Raji (cell line): ENCODE results near the gene JARID2.

Source experiments
- POLR2A ChIP-seq: IDR thresholded peaks from 2 replicates; pipeline ENCODE4 v1.6.1; 2011; ENCODE audit warnings: low read depth, low read length, control low read depth; ENCODE audit not compliant: insufficient read depth

Gene JARID2

DNA sequence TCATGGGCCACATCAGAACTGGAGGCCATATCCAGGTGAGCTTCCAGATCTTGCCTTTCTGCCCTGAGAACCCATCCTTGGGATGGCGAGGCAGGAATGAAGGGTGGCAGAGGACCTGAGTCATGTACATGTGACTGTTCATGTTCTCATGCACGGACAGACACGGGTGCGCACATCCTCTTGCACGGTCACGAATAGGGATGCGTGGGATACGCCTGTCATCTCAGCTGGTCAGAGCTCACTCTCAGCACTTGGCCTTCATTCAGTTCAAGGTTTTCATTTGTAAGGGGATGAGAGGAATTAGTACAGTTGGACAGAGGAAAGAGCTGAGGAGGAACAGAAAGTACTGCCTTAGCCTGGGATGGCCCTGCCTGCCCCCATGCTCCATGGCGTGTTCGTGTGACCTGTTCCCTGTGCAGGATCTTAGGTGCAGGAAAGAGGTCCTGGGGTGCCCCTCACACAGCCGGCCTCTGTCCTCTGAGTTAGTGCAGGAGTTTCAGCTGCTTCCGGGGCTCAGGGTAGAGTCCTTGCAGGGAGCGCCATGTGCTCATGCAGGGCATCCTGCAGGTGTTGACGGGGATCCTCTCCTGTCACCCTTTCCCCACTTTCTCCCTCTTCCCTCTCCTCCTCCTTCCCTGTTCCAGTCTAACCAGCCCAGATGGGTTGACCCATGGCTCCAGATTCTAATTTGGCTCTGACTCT, 243.5 kb downstream of the JARID2 start:
- no peak for TF ChIP-seq POLR2A

DNA sequence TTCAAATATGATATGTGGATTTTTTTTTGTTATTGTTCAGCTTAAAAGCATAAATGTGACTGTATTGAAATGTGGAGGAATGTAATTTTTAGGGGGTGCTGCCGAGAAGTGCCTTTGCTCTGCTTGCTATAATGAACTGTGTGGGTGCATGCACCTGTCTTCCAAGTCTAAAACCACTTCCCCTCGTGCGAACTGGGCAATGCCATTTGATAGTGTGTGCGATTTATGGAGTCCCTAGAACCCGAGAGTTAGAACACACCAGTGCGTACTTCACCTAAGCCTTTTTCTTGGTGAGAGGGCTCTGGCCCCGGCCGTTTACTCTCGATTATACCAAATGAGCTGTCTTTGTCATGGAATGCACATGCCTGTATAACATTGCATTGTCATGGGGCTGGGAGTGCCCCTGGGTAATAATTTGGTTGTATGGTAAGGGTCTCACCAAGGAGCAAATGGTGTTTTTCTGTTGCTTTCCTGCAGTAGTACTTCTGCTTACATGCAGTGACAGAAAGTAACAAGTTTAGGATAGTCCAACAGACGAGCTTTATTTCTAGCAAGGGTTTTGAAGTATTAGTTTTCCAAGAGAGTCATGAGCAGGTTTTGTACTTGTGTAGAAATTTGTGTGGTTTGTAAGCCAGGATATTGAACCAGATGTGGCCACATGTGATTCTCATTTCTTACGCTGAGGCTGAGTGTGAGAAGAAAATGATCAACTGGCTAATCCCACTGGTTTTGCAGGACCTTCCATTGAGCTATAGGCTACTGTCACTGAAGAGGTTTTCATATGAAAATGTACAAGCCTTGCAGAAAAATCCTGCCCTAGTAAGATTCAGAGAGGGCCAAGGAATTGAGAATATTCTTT, 244.6 kb downstream of the JARID2 start:
- TF ChIP-seq POLR2A, result no peak

DNA sequence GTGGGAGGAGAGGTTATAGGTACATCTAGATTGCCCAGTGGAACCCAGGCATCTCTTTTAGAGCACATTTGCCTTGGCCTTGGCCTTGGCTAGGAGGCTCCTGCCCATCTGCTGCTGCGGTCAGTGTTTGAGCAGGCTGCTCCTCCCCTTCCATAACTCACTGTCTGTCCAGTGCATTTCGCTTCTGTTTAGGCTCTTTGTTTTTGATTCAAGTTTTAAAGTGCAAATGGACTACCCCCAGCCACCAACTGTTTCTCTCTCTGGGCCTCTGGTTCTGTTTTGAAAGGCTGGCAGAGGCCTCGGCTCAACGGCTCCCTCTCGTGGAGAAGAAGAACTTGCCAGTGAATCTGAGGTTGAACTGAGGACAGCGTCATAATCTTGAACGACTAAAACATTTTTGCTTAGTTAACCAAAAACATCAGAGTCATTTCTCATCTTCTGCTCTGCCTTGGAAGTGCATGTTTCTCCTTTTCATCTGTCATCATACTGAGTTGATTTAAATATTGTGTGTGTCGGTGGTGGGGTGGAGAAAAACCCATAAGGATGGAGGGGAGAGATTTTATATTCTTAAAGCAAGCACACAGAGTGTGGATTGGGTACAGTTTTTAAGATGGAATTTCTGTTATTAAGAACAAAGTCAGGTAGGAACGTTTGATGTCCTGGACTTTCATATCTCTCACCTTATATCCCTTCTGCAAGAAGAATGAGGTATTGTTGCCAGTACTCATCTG, 245.6 kb downstream of the JARID2 start:
- TF ChIP-seq POLR2A, result no peak

DNA sequence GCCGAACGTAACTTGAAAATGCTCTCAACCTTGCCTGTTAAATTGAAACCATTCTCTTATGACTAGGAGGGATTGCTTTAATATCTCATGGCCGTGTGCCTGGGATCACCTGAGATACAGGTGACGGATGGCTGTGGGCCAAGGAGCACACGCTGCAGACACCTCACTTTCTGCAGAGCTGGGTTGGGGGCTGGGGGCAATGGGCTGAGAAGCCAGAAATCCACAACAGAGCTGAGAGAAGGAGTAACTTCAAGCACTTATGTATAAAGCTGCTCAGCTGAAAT, 246.1 kb downstream of the JARID2 start:
- TF ChIP-seq POLR2A, result no peak

- no peak for TF ChIP-seq POLR2A
Measured at GRCh38 chr6:15493437-15494168, 247.7 kb downstream of the JARID2 start.

DNA sequence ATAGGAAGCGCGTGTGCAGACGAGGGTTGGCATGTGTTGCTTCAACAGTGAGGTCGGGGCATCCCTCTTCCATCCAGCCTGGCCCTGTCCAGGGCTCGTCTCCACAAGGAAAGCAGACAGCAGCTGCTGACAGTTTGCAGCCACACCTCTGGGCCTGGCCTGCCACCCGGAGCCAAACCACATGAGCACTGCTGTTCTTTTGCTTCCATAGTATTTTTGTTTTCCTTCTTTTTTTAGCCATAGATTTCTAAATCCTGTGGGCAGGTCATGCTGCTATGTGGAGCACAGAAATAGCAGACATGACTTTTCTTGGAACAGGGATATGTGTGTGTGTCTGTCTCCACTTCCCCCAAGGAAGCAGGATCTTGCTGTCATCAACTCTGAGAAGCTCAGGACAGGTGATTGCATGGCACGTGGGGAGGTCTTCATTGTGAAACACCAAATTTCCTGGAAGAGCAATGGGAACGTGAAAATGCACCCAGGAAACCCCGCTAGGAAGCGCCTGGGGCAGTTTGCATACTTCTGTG, 249.6 kb downstream of the JARID2 start:
- TF ChIP-seq POLR2A, result no peak

GRCh38 chr6:15496345-15497131, 250.7 kb downstream of the JARID2 start:
- no peak for TF ChIP-seq POLR2A

DNA sequence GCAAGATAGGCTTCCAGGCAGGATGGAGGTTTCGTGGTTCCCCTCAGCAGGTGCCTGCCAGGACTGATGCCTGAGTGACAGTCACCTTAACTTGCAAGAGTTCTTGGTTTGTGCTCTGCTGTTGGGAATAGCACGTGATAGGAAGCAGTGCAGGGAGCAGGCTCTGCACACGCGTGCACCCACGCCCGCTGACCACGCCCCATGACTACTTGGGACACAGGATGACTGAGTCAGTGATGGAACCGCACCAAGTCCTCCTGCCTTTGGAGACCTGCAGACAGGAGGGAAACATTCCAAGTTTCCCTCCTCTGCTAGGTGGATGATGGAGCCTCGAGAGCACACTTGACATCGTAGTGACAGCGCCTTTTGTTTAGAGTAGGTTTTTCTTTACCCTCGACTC, 252.8 kb downstream of the JARID2 start:
- no peak for TF ChIP-seq POLR2A

DNA sequence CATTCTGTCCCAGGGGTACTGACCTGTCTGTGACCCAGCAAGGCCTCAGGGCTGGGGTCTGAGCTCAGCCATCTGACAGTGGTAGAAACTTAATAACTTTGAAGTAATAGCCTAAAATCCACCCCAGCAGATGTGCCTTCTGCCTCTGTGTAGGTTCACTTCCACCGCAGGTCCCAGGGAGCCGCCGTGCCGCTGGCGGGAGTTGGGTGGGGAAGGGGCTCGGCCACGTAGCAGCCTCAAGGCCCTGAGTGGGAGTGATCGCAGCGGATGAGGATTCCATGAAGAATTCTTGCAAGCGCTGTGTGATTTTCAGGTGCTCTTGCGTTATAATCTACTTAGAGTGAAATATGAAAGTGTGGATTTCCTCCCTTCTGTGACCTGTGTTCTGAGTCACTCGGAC, 253.3 kb downstream of the JARID2 start:
- TF ChIP-seq POLR2A, result no peak

DNA sequence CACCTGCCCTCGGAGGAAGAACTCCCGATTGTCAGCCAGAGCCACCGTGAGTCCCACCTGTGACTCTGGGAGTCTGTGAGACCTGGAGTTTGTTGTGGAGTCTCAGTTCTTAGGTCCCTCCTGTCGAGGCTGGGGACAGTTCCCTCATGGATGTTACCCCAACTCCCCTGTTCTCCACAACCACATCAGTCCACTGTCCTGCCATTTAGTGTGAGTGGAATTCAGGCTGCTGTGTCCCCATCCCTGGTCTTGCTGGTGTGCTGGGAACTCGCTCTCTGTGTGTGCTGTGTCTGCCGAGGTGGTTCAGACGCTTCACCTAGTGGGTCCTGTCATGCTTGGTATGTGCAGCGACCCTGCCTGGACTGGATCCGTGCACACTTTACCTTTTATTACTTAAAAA, 253.7 kb downstream of the JARID2 start:
- no peak for TF ChIP-seq POLR2A

- TF ChIP-seq POLR2A, result no peak
Measured at GRCh38 chr6:15500078-15500740, 254.3 kb downstream of the JARID2 start.

DNA sequence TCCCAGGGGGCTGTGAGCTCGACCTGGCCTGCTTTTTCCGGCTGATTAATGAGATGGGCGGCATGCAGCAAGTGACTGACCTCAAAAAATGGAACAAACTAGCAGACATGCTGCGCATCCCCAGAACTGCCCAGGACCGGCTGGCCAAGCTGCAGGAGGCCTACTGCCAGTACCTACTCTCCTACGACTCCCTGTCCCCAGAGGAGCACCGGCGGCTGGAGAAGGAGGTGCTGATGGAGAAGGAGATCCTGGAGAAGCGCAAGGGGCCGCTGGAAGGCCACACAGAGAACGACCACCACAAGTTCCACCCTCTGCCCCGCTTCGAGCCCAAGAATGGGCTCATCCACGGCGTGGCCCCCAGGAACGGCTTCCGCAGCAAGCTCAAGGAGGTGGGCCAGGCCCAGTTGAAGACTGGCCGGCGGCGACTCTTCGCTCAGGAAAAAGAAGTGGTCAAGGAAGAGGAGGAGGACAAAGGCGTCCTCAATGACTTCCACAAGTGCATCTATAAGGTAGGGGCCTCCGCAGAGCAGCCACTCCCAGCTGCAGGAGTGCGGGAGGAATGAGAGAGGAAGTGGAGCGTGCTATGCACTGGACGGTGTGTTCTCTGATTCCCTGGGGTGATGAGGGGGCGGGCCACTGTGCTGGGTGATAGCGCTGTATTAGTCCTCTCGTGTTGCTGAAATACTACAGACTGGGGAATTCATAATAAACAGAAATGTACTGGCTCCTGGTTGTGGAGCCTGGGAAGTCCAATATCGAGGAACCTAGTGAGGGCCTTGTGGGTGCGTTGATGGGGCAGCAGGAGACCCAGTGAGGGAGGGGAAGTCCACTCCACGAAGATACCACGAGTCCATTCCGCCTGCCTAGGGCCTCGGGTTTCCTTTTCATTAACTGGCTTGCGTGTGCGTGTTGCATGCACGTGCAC, 255.3 kb downstream of the JARID2 start:
- TF ChIP-seq POLR2A, result no peak
